ENCODE data around the gene GPHB5. TPM values are rescaled to one million over a fixed set of nuclear protein-coding genes. Genes with fewer than 3 reads are reported as not detected.

Gene GPHB5
- total and polyA plus RNA-seq, 9 donors, result not detected

GRCh38 chr14:63299351-63300110, 19.2 kb downstream of the GPHB5 start:
- Histone ChIP-seq H3K27ac (no peak overlapping the region), H3K27me3 (no peaks in the 10 kb centered on the region), H3K4me3 (no peak overlapping the region), H3K36me3 (no peaks in the 10 kb centered on the region), H3K4me1 (ENCODE audit: insufficient read depth) (no peaks in the 10 kb centered on the region), H3K9me3 (no peaks in the 10 kb centered on the region)
- no peak for DNase-seq
- 64 to 68% (median 65%) methylated on average over 6 of the region's 6 CpGs for WGBS, 3 donors
- no peak for TF ChIP-seq CTCF (IDR thresholded peaks at IDR 0.05)
- no peak for TF ChIP-seq POLR2A (IDR thresholded peaks at IDR 0.05)
- TF ChIP-seq EP300 (IDR thresholded peaks at IDR 0.05), result no peak
- intact Hi-C loops (cut with DNase I), result no loop called here

- no peak for TF ChIP-seq POLR2A (IDR thresholded peaks at IDR 0.05)
- no peak for TF ChIP-seq CTCF (IDR thresholded peaks at IDR 0.05)
- TF ChIP-seq EP300 (IDR thresholded peaks at IDR 0.05), result no peak
- no peaks in the 10 kb centered on the region for H3K27me3 ChIP-seq
- no peaks in the 10 kb centered on the region for H3K9me3 ChIP-seq
- H3K27ac ChIP-seq, result no peak overlapping the region
- 70 to 78% (median 76%) methylated on average over 4 of the region's 4 CpGs for WGBS, 3 donors
- no peaks in the 10 kb centered on the region for H3K36me3 ChIP-seq
- H3K4me3 ChIP-seq, result no peak overlapping the region
- H3K4me1 ChIP-seq (ENCODE audit: insufficient read depth), result no peaks in the 10 kb centered on the region
- intact Hi-C loops (cut with DNase I), result no loop called here
- no peak for DNase-seq
Observed at GRCh38 chr14:63297372-63298063, 21.2 kb downstream of the GPHB5 start.

GRCh38 chr14:63296060-63296563, 22.6 kb downstream of the GPHB5 start:
- no peaks in the 10 kb centered on the region for H3K4me1 ChIP-seq (ENCODE audit: insufficient read depth)
- no peaks in the 10 kb centered on the region for H3K27me3 ChIP-seq
- H3K9me3 ChIP-seq, result no peaks in the 10 kb centered on the region
- intact Hi-C loops (cut with DNase I), result no loop called here
- no peak for DNase-seq
- no peak overlapping the region for H3K27ac ChIP-seq
- 81 to 89% (median 87%) methylated on average over 6 of the region's 6 CpGs for WGBS, 3 donors
- no peaks in the 10 kb centered on the region for H3K36me3 ChIP-seq
- TF ChIP-seq EP300 (IDR thresholded peaks at IDR 0.05) (no peak), CTCF (IDR thresholded peaks at IDR 0.05) (no peak), POLR2A (IDR thresholded peaks at IDR 0.05) (no peak)
- H3K4me3 ChIP-seq, result no peak overlapping the region

GRCh38 chr14:63295231-63295685, 23.5 kb downstream of the GPHB5 start:
- TF ChIP-seq POLR2A (IDR thresholded peaks at IDR 0.05) (no peak), CTCF (IDR thresholded peaks at IDR 0.05) (no peak), EP300 (IDR thresholded peaks at IDR 0.05) (no peak)

More at GRCh38 chr14:63295231-63295685, 23.5 kb downstream of the GPHB5 start:
- DNase-seq, result no peak
- intact Hi-C loops (cut with DNase I), result no loop called here
- Histone ChIP-seq H3K27ac (no peak overlapping the region), H3K36me3 (no peaks in the 10 kb centered on the region), H3K4me1 (ENCODE audit: insufficient read depth) (no peaks in the 10 kb centered on the region), H3K27me3 (no peaks in the 10 kb centered on the region), H3K4me3 (no peak overlapping the region), H3K9me3 (no peaks in the 10 kb centered on the region)
- 47 to 55% (median 50%) methylated on average over 8 of the region's 8 CpGs for WGBS, 3 donors
